GM18951 (cell line): ENCODE results near the gene PRR16.

Source experiments
- POLR2A ChIP-seq: IDR thresholded peaks from 4 replicates; pipeline ENCODE4 v1.6.1; 2011; ENCODE audit warnings: mild to moderate bottlenecking; ENCODE audit not compliant: insufficient read length, insufficient read depth; ENCODE audit errors: extremely low read depth
- in situ Hi-C: fragments of 300-500 bp; cut with MboI; formaldehyde crosslinking; loops from one replicate; pipeline ENCODE4 v1.12.0; 2022; ENCODE audit warnings: low sequenced_read_pairs, mixed read lengths, inconsistent platforms; ENCODE audit not compliant: unreplicated experiment

Gene PRR16

DNA sequence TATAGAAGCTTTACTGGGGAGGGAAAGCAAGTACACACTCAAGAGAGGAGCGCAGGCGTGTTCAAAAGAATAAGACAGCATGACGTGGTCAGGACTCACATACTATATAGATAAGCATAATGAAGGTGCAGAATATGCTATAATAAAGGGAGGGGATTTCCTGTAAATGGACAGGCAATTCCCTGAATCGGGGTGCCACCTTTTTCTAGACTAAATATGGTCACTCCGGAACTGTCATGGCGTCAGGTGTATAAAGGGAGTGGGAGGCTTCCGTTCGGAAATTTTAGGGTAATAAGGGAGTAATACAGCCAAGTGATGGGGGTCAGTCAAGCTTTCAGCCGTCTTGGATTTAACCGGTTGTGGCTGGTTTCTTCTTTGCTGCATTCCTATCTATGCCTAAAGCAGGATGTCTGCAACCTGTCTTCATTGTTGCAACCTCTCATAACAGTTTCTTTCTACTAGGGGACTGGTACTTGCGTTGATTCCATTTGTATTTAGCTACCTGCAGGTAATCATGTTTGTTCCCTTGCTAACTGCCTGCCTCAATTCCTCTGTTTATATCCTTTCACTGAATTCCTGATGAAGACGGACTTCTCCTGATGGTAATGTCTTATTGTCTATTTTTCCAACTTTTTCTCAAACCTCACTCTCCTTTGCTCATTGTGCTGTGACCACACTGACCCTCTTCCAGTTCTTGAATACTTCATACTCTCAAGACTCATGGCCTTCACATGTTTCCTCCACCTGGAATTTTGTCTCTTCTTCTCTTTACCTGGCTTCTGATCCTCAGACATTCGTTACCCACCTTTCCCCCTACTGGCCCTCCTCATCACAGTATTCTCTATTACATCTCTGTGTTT is 48.9 kb downstream of the PRR16 start:
- in situ Hi-C loops: no loop called here
- no peak for TF ChIP-seq POLR2A

DNA sequence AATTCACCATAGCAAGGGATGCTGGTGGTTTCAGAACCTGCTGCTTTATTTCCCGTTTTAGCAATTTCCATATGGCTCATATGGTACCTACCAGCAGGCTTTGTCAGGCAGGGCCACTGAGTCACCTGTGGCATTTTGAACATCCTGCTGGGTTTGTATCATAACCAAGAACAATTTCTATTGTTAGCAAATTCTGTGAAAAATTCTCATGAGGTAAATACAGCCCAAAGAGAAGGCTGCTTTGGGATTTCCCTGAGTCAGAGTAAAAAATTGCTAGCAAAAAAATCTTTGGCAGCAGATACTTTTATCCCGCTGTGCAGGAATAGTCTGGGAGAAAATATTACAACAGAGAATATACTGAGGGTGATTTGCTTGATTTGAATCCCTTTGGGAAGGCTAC is 52.7 kb downstream of the PRR16 start:
- in situ Hi-C loops: no loop called here
- no peak for TF ChIP-seq POLR2A

DNA sequence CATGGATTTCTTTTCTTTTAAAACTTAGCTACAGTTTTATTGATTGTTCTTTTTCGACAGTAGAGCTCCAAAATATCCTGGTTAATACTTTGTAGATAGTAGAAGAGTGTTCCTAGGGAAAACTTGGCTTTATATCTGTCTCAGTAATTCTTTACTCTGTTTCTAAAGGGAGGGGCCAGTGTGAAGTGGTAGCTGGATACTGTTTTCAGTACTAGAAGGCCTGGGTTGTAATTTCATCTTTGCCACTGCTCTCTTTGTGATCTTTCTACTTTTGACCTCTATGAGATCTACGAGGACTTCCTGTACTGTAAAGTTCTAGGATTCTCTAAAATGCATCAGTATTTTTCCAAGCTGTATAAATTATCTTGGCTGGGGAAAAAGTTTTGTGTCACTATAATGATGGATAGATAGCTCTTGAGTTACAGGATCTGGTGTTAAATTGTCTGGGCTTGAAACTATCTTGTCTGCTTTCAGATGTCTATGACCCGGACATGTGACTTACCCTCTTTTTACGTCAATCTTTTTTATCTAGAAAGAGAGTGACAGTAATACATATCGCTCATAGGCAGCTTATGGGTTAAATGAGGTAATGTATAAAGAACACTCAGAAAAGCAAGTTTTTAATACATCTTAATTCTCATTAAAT is 53.6 kb downstream of the PRR16 start:
- in situ Hi-C loops: no loop called here
- TF ChIP-seq POLR2A: no peak

DNA sequence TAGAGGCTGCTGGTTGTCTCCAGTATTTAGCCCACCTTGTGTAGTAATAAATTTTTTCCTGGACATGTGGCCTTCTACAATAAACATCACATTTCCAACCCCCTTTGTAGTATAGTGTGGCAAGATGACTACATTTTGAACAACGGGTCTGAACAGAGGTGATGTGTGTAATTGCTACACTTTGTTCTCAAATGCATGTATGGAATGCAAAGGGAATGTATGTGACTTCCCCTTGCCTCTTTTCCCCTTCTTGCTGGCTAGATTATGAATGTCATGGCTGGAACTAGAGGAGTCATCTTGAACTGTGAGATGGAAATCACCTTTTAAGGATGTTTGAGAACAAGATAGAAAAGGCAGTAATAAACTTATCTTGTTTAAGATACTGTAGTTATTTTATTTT is 54.5 kb downstream of the PRR16 start:
- no peak for TF ChIP-seq POLR2A
- in situ Hi-C loops: no loop called here

DNA sequence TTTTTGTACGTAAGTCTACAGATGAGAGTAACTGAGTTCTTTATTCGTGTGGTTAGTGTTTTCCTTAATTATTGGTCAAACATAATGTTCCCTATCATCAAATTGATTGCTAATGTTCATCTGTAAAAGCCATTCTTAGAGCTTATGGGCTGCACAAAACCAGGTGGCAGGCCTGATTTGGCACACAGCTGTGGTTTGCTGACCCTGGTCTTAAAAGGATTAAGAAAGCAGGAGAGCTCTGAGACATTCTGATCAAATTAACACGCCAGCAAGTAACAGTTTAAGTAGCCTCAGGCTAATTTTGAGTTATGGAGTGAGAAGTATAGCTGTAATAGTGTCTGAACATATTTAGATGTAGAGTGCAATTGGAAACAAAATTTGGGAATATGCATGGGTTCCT is 63.2 kb downstream of the PRR16 start:
- in situ Hi-C loops: no loop called here
- TF ChIP-seq POLR2A: no peak

GRCh38 chr5:120528609-120529008 is 64.5 kb downstream of the PRR16 start:
- in situ Hi-C loops: no loop called here
- no peak for TF ChIP-seq POLR2A

- no peak for TF ChIP-seq POLR2A
- in situ Hi-C loops: no loop called here
These were observed 65.3 kb downstream of the PRR16 start for GRCh38 chr5:120529386-120529785.

- TF ChIP-seq POLR2A: no peak
- in situ Hi-C loops: no loop called here
These were observed 67.1 kb downstream of the PRR16 start for GRCh38 chr5:120531215-120531614.

- in situ Hi-C loops: no loop called here
- TF ChIP-seq POLR2A: no peak
These were observed 68.7 kb downstream of the PRR16 start for GRCh38 chr5:120532835-120533234.

DNA sequence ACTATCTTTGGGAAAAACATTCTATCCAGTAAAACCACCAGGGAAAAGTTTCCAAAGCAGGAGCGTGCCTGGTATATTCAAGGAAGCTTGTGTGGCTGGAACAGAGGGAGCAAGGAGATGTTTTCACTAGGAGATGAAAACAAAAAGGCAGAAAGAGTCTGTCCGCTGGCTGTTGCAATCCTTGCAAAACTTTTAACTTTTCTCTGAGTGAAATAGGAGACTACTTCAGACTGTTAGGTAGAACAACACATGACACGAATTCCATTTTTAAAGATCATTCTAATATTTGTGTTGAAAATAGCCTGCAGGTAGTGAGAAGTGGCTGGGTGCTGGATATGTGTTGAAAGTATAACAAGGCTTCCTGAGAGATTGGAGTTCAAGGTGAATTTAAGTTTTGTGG is 69.5 kb downstream of the PRR16 start:
- in situ Hi-C loops: no loop called here
- TF ChIP-seq POLR2A: no peak

DNA sequence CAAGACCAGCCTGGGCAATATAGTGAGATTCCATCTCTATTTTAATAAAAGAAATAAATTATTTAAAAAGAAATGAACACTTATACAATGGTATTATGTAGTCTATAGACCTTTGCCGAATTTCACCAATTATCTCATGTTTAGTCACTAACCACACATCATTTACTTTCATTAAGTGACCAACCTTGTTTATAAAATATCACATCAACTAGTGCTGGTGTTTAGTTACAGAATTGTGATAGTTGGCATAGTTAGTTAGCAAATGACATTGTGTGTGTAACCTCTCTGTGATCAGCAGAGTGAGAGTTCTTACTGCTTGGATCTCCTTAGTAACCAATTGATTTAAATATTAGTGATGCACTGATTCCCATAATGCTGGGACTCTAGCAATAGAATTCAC is 71.8 kb downstream of the PRR16 start:
- TF ChIP-seq POLR2A: no peak
- in situ Hi-C loops: no loop called here

DNA sequence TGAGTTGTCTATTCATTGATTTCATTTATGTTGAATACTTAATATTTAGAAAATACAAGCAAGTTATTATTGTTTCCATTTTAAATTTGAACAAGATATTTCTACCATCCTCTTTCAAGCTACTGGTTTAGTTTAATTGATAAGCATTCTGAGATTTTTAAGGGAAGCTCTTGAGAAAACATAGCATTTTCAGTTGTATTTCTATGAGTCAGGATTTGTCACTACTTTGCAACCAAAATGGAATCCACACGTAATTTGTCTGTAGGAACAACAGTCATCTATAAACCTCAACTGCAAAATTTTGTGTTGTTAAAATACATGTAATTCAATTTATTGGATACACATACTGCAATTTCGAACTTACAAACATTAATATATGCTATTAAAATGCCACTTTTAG is 74.0 kb downstream of the PRR16 start:
- TF ChIP-seq POLR2A: no peak
- in situ Hi-C loops: no loop called here

- TF ChIP-seq POLR2A: no peak
- in situ Hi-C loops: no loop called here
These were observed 74.5 kb downstream of the PRR16 start for GRCh38 chr5:120538644-120539043.

DNA sequence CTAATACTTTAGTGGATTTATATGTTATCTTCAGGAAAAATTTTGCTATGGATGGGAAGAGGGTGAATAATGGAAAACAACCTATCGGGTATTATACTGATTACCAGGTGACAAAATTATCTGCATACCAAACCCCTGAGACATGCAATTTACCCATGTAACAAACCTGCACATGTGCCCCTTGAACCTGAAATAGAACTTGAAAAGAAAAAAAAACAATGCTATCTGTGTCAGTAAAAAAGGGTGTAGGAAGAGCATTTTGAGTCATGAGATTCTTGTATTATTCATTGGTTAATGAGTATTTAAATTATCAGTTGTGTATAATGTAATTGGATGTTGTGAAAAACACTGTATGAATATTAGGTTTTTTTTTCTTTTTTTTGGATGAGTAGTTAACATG is 75.4 kb downstream of the PRR16 start:
- no peak for TF ChIP-seq POLR2A
- in situ Hi-C loops: no loop called here
